ENCODE results near the gene NECAB2. TPM values are rescaled to one million over a fixed set of nuclear protein-coding genes. Genes with fewer than 3 reads are reported as not detected.

The NECAB2 gene
- total RNA-seq, 2 donors from 2014 or later = not detected

- Mint-ChIP-seq H3K9me3 (peaks cover 4 to 7% of the 10 kb centered on the region in 2 donors), H3K36me3 (peaks cover 0 to 4% of the 10 kb centered on the region in 2 donors), H3K27ac (no peak overlapping the region)
- no peak for DNase-seq (ENCODE audit: low spot score in 2 of 2)
- no peak for ATAC-seq
These were observed 69.0 kb downstream of the NECAB2 start for GRCh38 chr16:84036982-84037425.

GRCh38 chr16:84038469-84038868 is 70.4 kb downstream of the NECAB2 start:
- Mint-ChIP-seq H3K36me3 (peaks cover 0 to 4% of the 10 kb centered on the region in 2 donors), H3K27ac (no peak overlapping the region), H3K9me3 (peaks cover 4 to 7% of the 10 kb centered on the region in 2 donors)
- ATAC-seq (no peak), DNase-seq (ENCODE audit: low spot score in 2 of 2) (no peak)

GRCh38 chr16:84039696-84040095 is 71.7 kb downstream of the NECAB2 start:
- Mint-ChIP-seq H3K36me3 (peaks cover 0 to 4% of the 10 kb centered on the region in 2 donors), H3K27ac (no peak overlapping the region), H3K9me3 (peaks cover 4 to 7% of the 10 kb centered on the region in 2 donors)
- DNase-seq (ENCODE audit: low spot score in 2 of 2) (no peak), ATAC-seq (no peak)

GRCh38 chr16:84040226-84040822 is 72.3 kb downstream of the NECAB2 start:
- Mint-ChIP-seq H3K9me3 (peaks cover 4 to 7% of the 10 kb centered on the region in 2 donors), H3K36me3 (peaks cover 0 to 4% of the 10 kb centered on the region in 2 donors), H3K27ac (no peak overlapping the region)
- no peak for DNase-seq (ENCODE audit: low spot score in 2 of 2)
- ATAC-seq = no peak

DNA sequence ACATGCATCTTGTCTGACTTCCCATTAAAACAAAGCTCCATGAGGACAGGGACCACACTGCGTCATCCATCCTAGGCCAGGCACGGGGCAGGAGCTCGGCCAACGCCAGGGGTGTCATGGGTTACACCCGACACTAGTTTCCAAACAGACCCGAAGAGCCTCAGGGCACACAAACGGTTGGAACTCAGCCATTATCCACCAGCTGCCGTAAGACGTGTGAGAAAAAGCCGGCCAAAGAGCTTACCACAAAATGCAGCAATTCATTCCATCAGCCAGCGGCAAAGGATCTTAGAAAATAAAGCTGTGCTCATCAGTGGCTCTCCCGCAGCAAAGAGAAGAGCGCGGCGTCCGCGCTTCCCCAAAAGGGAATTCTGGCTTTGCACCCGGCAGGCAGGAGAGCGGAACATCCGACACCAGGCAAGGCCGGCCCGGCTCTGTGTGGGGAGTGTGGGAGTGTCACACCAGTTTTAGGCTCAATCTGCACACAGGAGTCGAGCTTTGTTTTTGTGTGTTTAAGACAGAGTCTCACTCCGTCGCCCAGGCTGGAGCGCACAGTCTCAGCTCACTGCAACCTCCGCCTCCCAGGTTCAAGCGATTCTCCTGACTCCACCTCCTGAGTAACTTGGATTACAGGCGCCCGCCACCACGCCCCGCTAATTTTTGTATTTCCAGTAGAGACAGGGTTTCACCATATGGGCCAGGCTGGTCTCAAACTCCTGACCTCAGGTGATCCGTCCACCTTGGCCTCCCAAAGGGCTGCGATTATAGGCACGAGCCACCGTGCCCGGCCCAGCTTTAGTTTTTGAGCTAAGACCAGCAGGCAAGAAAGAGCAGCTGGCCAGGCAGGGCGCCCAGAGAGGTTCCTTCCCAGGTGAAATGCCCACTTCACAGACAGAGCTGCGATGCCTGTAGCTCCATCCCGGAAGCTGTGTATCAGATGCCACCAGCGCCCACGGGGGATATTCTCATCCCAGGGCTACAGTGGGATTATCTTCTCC is 73.1 kb downstream of the NECAB2 start:
- H3K27ac Mint-ChIP-seq = no peak overlapping the region
- H3K36me3 Mint-ChIP-seq = no peaks in the 10 kb centered on the region
- peaks cover 4% of the 10 kb centered on the region in 2 donors for H3K9me3 Mint-ChIP-seq
- ATAC-seq (no peak), DNase-seq (ENCODE audit: low spot score in 2 of 2) (no peak)

DNA sequence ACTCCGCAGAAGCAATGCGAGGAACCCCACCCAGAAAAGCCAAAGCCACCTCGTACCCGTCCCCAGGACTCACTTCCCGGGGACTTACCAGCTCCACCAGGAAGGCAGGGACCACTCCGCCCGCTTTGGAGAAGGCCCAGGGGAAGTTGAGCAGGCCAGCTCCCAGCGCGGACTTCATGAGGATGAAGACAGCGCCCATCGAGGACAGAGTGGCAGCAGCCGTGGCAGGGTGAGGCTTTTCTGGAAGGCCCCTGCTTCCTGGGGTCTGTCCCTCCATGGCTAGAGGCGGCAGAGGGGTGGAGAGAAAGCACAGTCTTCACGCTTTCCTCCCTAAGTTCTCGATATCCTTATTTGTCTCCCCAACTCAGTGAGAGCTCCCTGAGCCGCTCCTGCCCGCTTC is 73.8 kb downstream of the NECAB2 start:
- Mint-ChIP-seq H3K36me3 (no peaks in the 10 kb centered on the region), H3K27ac (no peak overlapping the region), H3K9me3 (no peaks in the 10 kb centered on the region)
- ATAC-seq = no peak
- DNase-seq (ENCODE audit: low spot score in 2 of 2) = no peak

DNA sequence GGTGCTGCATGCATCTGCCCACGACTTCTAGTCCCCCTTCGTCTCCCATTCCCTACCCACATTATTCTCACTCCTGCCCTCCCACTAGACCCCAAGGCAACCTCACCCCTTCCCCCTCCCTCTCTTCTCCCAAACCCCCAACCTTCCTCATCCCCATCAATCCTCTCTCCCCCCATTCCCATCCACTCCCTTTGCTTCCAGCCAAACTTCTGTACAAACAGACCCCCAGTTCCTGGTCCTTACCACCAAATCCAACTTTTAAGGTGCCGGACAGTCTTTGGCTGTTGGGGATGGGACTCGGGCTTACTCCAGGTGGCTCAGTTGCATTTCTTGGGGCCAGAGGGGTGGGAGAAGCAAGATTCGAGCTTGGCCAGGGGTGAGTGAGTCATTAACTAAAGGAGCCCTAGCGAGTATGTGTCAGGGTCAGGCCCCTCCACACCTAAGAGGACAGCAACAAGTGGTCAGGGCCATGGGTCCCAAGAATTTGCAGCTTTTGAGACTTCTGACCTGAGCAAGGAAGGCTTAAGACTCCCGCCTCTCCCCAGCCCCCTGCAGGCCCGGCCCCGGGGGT is 74.3 kb downstream of the NECAB2 start, which contains the start of gene SLC38A8:
Gene SLC38A8 (minus strand): TSS at position 488 of the 571 bp plus-strand sequence. CDS start 638 bp downstream, outside the sequence.
- Mint-ChIP-seq H3K9me3 (no peaks in the 10 kb centered on the region), H3K36me3 (no peaks in the 10 kb centered on the region), H3K27ac (no peak within 1 kb of the TSS)
- no peak for ATAC-seq
- no peak for DNase-seq (ENCODE audit: low spot score in 2 of 2)

GRCh38 chr16:84042879-84043485 is 74.9 kb downstream of the NECAB2 start:
- no peak overlapping the region for H3K27ac Mint-ChIP-seq
- ATAC-seq (no peak), DNase-seq (ENCODE audit: low spot score in 2 of 2) (no peak)
- no peaks in the 10 kb centered on the region for H3K9me3 Mint-ChIP-seq
- no peaks in the 10 kb centered on the region for H3K36me3 Mint-ChIP-seq

GRCh38 chr16:84043486-84044117 is 75.6 kb downstream of the NECAB2 start:
- Mint-ChIP-seq H3K27ac (no peak overlapping the region), H3K36me3 (no peaks in the 10 kb centered on the region), H3K9me3 (no peaks in the 10 kb centered on the region)
- no peak for DNase-seq (ENCODE audit: low spot score in 2 of 2)
- no peak for ATAC-seq

DNA sequence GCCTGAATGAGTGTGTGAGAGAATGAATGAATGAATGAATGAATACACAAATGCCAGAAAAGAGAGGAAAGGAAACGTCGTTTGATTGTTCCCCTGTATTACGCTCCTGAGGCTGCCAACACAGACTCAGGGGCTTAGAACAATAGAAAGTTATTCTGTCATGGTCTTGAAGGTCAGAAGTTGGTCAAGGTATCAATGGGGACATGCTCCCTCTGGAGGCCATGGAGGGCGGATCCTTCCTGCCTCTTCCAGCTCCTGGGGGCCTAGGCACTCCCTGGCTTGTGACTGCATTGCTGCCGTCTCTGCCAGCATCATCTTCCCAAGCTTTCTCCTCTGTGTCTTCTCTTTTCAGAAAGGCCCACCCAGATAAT is 76.1 kb downstream of the NECAB2 start:
- H3K36me3 Mint-ChIP-seq = no peaks in the 10 kb centered on the region
- DNase-seq (ENCODE audit: low spot score in 2 of 2) (no peak), ATAC-seq (peak in 1 of 2 donors; percentile 47)
- no peaks in the 10 kb centered on the region for H3K9me3 Mint-ChIP-seq
- H3K27ac Mint-ChIP-seq = no peak overlapping the region

DNA sequence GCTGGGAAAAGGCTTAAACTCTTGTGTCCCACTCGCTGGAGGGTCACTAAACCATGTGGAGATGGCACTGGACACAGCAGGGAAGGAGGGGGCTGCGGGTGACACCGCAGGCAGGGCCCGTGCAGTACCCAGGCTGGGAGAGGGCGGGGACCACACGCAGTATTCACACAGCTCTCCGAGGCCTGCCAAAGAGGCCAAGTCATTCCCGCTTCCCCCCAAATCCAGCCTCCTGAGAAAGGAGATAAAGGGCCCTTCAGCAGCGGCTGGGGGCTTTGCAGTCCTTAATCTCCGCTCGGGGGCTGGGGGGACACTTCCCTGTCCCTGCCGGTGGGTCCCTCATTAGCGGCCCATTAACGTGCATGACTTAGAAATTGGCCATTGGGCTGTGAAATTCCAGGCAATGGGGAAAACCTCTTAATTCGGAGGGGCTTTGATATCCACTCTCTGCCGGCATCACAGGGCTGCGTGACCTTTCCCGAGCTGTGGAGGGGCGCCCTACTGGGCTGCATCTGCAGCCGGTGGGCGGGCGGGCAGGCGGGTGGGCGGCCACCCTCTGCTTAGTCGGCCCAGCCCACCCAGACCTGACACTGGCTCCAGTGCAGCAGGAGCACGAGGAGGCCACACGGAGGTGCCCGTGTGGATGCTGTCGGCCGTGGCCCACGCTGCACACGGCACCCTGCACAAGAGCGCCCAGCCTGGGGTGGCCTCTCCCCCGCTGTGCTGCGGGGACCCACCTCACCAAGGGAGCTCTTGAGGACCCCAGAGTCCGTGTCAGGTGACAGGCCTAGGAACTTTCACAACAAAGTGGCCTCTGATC is 77.2 kb downstream of the NECAB2 start:
- Mint-ChIP-seq H3K27ac (no peak overlapping the region), H3K36me3 (no peaks in the 10 kb centered on the region), H3K9me3 (no peaks in the 10 kb centered on the region)
- DNase-seq (ENCODE audit: low spot score in 2 of 2) (no peak), ATAC-seq (no peak)

- ATAC-seq = no peak
- Mint-ChIP-seq H3K36me3 (no peaks in the 10 kb centered on the region), H3K27ac (no peak overlapping the region), H3K9me3 (no peaks in the 10 kb centered on the region)
- no peak for DNase-seq (ENCODE audit: low spot score in 2 of 2)
These were observed 77.9 kb downstream of the NECAB2 start for GRCh38 chr16:84045818-84046470.

DNA sequence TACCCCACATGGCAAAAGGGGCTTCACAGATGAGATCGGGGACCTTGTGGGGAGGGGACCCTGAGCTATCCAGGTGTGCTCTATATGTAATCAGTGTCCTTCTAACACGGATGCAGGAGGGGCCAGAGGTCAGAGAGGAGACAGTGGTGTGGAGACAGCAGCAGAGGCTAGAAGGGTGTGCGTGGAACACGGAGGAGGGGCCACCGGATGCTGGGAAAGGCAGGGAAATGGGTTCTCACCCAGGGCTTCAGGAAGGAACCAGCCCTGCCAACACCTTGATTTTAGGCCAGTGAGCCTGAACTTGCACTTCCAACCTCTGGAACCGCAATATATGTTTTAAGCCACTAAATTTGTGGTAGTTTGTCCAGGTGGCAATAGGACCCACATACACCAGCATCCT is 79.2 kb downstream of the NECAB2 start:
- no peak for ATAC-seq
- H3K36me3 Mint-ChIP-seq = peaks cover under 1% of the 10 kb centered on the region in 2 donors
- no peak for DNase-seq (ENCODE audit: low spot score in 2 of 2)
- no peaks in the 10 kb centered on the region for H3K9me3 Mint-ChIP-seq
- no peak overlapping the region for H3K27ac Mint-ChIP-seq

DNA sequence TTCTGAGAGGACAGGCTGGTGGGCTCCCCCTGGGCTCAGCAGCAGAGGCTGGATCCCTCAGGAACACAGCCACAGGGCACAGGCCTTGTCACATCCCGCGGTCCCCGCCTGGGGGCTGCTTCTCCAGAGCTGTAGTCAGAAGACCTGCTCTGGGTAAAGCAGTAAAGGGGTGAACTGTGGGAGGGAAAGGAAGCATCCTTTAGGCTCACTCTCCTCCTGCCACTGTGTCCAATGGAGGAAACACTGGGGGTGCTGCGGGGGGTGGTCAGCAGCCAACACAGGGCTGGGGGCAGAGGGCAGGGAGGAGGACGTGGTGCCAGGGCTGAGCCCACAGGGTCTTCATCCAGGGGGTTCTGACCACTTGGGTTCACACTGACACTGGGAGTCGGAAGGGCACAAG is 79.6 kb downstream of the NECAB2 start:
- H3K36me3 Mint-ChIP-seq = peaks cover 4 to 5% of the 10 kb centered on the region in 2 donors
- H3K9me3 Mint-ChIP-seq = no peaks in the 10 kb centered on the region
- DNase-seq (ENCODE audit: low spot score in 2 of 2) = no peak
- H3K27ac Mint-ChIP-seq = peak overlapping the region in 1 of 2 donors; percentile 9
- no peak for ATAC-seq

DNA sequence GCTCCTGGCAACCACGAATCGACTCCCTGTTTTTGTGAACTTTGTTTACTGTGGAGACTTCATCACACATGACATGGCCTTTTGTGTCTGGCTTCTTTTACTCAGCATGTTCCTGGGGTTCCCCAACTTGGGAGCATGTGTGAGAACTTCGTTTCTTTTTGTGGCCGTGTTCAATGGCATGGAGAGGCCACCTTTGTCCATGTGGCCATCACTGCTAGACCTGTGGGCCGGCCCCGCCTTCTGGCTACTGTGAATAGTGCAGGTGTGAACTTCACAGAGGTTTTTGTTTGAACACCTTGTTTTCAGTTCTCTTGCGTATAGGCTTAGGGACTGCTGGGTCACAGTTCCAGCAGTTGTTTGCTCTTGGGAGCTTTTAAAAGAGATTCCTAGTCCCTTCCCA is 80.2 kb downstream of the NECAB2 start:
- Mint-ChIP-seq H3K36me3 (peaks cover 7 to 9% of the 10 kb centered on the region in 2 donors), H3K9me3 (no peaks in the 10 kb centered on the region), H3K27ac (no peak overlapping the region)
- DNase-seq (ENCODE audit: low spot score in 2 of 2) = no peak
- no peak for ATAC-seq

Measured in activated naive CD4-positive, alpha-beta T cell treated with anti-CD3 and anti-CD28 coated beads, Interleukin-2, amount 50 U/mL, for 72 hours (primary cell).